ENCODE measurements around the gene NDUFB7.

NDUFB7 gene

GRCh38 chr19:14528419-14529253 is 43.2 kb downstream of the NDUFB7 start (continued):
- TF ChIP-seq ZNF280C (tag by site-specific recombination; IDR thresholded peaks at IDR 0.05) (no peak), ZNF777 (tag by site-specific recombination; IDR thresholded peaks at IDR 0.05; ENCODE audit: borderline replicate concordance) (no peak), ZNF302 (tag by site-specific recombination; IDR thresholded peaks at IDR 0.05; ENCODE audit: low read depth) (no peak), ZNF561 (tag by site-specific recombination; IDR thresholded peaks at IDR 0.05; ENCODE audit: borderline replicate concordance) (no peak), PATZ1 (tag by site-specific recombination; IDR thresholded peaks at IDR 0.05) (no peak; the same call in none of the 2 replicates), KLF16 (tag by site-specific recombination; IDR thresholded peaks at IDR 0.05) (no peak), ZBTB20 (tag by site-specific recombination; IDR thresholded peaks at IDR 0.05) (no peak), OVOL3 (tag by site-specific recombination; IDR thresholded peaks at IDR 0.05) (no peak), ZNF48 (tag by site-specific recombination; IDR thresholded peaks at IDR 0.05) (no peak), ZNF133 (tag by site-specific recombination; IDR thresholded peaks at IDR 0.05) (no peak), ZNF514 (tag by site-specific recombination; IDR thresholded peaks at IDR 0.05) (no peak), ZBTB10 (tag by site-specific recombination; IDR thresholded peaks at IDR 0.05) (peak; percentile 77), GLIS2 (tag by site-specific recombination; IDR thresholded peaks at IDR 0.05) (no peak), ZNF529 (tag by site-specific recombination; IDR thresholded peaks at IDR 0.05; ENCODE audit: insufficient replicate concordance) (no peak), ZNF623 (tag by site-specific recombination; IDR thresholded peaks at IDR 0.05) (no peak), KLF10 (tag by site-specific recombination; IDR thresholded peaks at IDR 0.05) (no peak), ZFHX2 (tag by site-specific recombination; conservative IDR thresholded peaks at IDR 0.05) (peak; percentile 75; the same call in 1 of the 2 replicates), ZNF660 (tag by site-specific recombination; IDR thresholded peaks at IDR 0.05) (no peak), EGR2 (tag by site-specific recombination; IDR thresholded peaks at IDR 0.05; ENCODE audit: low read depth) (peak; percentile 73), ZNF580 (tag by site-specific recombination; IDR thresholded peaks at IDR 0.05) (no peak), KLF8 (tag by site-specific recombination; IDR thresholded peaks at IDR 0.05) (no peak), ZNF248 (tag by site-specific recombination; IDR thresholded peaks at IDR 0.05) (no peak), INSM2 (tag by site-specific recombination; IDR thresholded peaks at IDR 0.05) (no peak), PRDM10 (tag by site-specific recombination; IDR thresholded peaks at IDR 0.05) (peak; percentile 85)

Measured in HEK293 (cell line).